Nephron (organoid): Measurements from ENCODE around the gene PSMB7.

Experiments
- H3K27ac Mint-ChIP-seq, 3 experiments: 2 replicates each; pipeline ENCODE4 v1.8.0; 2020; ENCODE audit warnings: mixed read lengths in 3 of 3, mild to moderate bottlenecking in 2 of 3, moderate library complexity in 1 of 3
- H3K27me3 Mint-ChIP-seq: 2 replicates; pipeline ENCODE4 v1.8.0; 2021; ENCODE audit warnings: low read depth, mild to moderate bottlenecking, moderate library complexity, mixed read lengths
- H3K36me3 Mint-ChIP-seq: 2 replicates; pipeline ENCODE4 v1.8.0; 2020; ENCODE audit warnings: low read depth, mixed read lengths
- H3K4me1 Mint-ChIP-seq: 2 replicates; pipeline ENCODE4 v1.8.0; 2020; ENCODE audit warnings: mixed read lengths
- H3K4me3 Mint-ChIP-seq, 3 experiments: 2 replicates each; pipeline ENCODE4 v1.8.0; 2020; ENCODE audit warnings: mild to moderate bottlenecking in 3 of 3, mixed read lengths in 3 of 3, moderate library complexity in 2 of 3
- H3K9me3 Mint-ChIP-seq: 2 replicates; pipeline ENCODE4 v1.8.0; 2020; ENCODE audit warnings: mixed read lengths
- TF ChIP-seq, protein P1 (sequence below), 3 experiments: fragments of 200-600 bp; sonication (generic); IDR thresholded peaks; one replicate each; pipeline ENCODE4 v1.5.0; 2021; ENCODE audit warnings: antibody characterized with exemption in 3 of 3; ENCODE audit not compliant: unreplicated experiment in 3 of 3

PSMB7 gene

DNA sequence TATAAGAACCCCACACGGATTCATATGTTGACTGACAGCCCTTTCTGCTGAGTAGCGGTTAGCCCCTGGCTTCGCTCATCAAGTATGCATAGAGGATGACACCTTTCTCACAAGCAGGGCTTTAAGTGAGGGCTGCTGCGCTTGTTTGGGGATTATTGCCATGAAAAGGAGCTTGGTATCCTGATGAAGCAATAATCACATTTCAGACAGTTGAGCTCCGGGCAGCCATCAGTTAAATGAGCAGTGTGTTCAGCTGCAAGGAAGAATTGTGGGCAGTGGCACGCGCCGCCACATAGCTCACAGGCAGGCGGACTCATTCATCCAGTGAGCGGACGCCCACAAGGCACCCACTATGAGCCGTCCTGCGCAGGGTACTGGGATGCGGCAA is 79.9 kb downstream of the PSMB7 start:
- peaks cover 17% of the 10 kb centered on the region for H3K4me1 Mint-ChIP-seq
- H3K4me3 Mint-ChIP-seq: no peak overlapping the region
- TF ChIP-seq, protein P1, sequence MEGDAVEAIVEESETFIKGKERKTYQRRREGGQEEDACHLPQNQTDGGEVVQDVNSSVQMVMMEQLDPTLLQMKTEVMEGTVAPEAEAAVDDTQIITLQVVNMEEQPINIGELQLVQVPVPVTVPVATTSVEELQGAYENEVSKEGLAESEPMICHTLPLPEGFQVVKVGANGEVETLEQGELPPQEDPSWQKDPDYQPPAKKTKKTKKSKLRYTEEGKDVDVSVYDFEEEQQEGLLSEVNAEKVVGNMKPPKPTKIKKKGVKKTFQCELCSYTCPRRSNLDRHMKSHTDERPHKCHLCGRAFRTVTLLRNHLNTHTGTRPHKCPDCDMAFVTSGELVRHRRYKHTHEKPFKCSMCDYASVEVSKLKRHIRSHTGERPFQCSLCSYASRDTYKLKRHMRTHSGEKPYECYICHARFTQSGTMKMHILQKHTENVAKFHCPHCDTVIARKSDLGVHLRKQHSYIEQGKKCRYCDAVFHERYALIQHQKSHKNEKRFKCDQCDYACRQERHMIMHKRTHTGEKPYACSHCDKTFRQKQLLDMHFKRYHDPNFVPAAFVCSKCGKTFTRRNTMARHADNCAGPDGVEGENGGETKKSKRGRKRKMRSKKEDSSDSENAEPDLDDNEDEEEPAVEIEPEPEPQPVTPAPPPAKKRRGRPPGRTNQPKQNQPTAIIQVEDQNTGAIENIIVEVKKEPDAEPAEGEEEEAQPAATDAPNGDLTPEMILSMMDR (IDR thresholded peaks at IDR 0.05; ENCODE audit: unreplicated experiment in 3 of 3): no peak
- peaks cover 5% of the 10 kb centered on the region for H3K9me3 Mint-ChIP-seq
- peaks cover 41% of the 10 kb centered on the region for H3K36me3 Mint-ChIP-seq
- H3K27ac Mint-ChIP-seq: no peak overlapping the region
- H3K27me3 Mint-ChIP-seq: peaks cover 4% of the 10 kb centered on the region

DNA sequence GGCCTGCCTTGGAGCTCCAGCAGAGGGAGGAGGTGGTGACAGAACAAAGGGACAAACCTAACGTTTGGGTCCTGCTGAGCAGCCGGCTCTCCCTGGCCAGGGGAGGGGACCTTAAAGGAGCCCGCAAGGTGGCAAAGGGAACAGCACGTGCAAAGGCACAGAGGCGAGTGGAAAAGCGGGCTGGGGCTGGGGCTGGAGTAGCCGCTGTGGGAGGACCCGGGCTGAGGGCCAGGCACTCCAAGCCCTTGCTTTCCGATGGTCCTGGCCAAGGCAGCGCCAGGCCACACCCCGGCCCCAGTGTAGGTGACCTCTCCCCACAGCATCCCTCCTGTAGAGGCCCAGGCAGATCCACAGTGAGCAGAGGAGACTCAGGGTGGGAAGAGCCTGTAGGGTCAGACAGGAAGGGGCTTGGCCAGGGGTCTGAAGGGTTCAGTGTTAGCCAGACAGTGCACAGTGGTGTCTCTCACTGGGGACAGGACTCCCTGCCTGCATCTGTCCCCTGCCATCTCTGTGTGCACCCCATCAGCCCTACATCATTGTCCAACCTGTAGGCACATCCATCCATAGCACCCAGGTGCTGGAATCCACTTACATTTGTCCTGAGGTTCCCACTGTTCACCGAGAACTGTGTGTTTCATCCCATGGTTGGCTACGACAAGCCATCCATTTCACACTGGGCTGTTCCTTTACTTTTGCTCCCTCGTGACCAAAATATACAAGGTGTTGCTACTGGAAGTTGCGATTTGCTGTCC is 80.5 kb downstream of the PSMB7 start:
- Mint-ChIP-seq H3K36me3 (peaks cover 41% of the 10 kb centered on the region), H3K9me3 (peaks cover 5% of the 10 kb centered on the region), H3K4me1 (peaks cover 23% of the 10 kb centered on the region), H3K4me3 (no peak overlapping the region), H3K27ac (no peak overlapping the region), H3K27me3 (peaks cover 4% of the 10 kb centered on the region)
- TF ChIP-seq, protein P1 (IDR thresholded peaks at IDR 0.05; ENCODE audit: unreplicated experiment in 3 of 3): no peak

GRCh38 chr9:124333203-124333579 is 82.1 kb downstream of the PSMB7 start:
- Mint-ChIP-seq H3K27me3 (peaks cover 4% of the 10 kb centered on the region), H3K4me3 (peak overlapping the region in 1 of 3 experiments; percentile 34)
- TF ChIP-seq, protein P1 (IDR thresholded peaks at IDR 0.05; ENCODE audit: unreplicated experiment in 3 of 3): no peak

GRCh38 chr9:124332361-124333202 is 82.7 kb downstream of the PSMB7 start:
- Mint-ChIP-seq H3K4me1 (peaks cover 23% of the 10 kb centered on the region), H3K4me3 (peak overlapping the region in 2 of 3 experiments; percentile 28 to 34), H3K27me3 (peaks cover 4% of the 10 kb centered on the region), H3K36me3 (peaks cover 32% of the 10 kb centered on the region), H3K27ac (peak overlapping the region; percentile 41 to 80 (median 61)), H3K9me3 (no peaks in the 10 kb centered on the region)
- TF ChIP-seq, protein P1 (IDR thresholded peaks at IDR 0.05; ENCODE audit: unreplicated experiment in 3 of 3): no peak

More at GRCh38 chr9:124333203-124333579, 82.1 kb downstream of the PSMB7 start:
- Mint-ChIP-seq H3K36me3 (peaks cover 35% of the 10 kb centered on the region), H3K9me3 (peaks cover under 1% of the 10 kb centered on the region), H3K27ac (peak overlapping the region in 2 of 3 experiments; percentile 51 to 61), H3K4me1 (peaks cover 23% of the 10 kb centered on the region)

DNA sequence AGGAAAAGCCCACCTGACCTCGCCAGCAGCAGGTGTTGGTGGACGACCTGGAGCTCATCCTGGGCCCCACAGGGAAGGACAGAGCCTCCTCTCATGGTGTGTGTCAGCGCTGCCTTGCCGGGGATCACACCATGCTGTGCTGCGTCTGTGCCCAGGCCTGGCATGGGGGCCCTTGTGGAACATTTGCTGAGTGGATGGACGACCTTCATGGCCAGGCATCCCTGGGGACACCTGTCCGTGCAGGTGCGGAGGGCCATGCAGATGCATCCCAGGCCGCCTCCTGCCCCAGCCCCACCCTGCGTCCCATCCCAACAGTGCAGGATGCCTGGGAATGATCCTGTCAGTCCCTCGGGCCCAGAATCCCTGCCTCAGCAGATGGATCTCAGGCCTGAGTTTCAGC is 83.7 kb downstream of the PSMB7 start:
- peaks cover 23% of the 10 kb centered on the region for H3K4me1 Mint-ChIP-seq
- no peak overlapping the region for H3K4me3 Mint-ChIP-seq
- peak overlapping the region in 1 of 3 experiments; percentile 61 for H3K27ac Mint-ChIP-seq
- H3K36me3 Mint-ChIP-seq: peaks cover 24% of the 10 kb centered on the region
- peaks cover 4% of the 10 kb centered on the region for H3K27me3 Mint-ChIP-seq
- no peaks in the 10 kb centered on the region for H3K9me3 Mint-ChIP-seq
- TF ChIP-seq, protein P1 (IDR thresholded peaks at IDR 0.05; ENCODE audit: unreplicated experiment in 3 of 3): no peak
